IPS-20b (cell line): ENCODE data around the gene FSTL4.
A peak's percentile ranks its signal among the peaks of the same experiment; 100 is the strongest.

ENCODE experiments used
- H3K27ac ChIP-seq: one replicate; pipeline ENCODE4 v1.5.1; 2013; ENCODE audit warnings: low read length
- H3K27me3 ChIP-seq: 2 replicates; pipeline ENCODE4 v1.6.1; 2013; ENCODE audit warnings: mild to moderate bottlenecking, low read length, inconsistent platforms; ENCODE audit not compliant: insufficient read depth
- H3K36me3 ChIP-seq: 2 replicates; pipeline ENCODE4 v1.6.1; 2013; ENCODE audit warnings: low read depth, mild to moderate bottlenecking, inconsistent platforms, low read length, moderate library complexity; ENCODE audit not compliant: insufficient read depth
- H3K4me1 ChIP-seq: 2 replicates; pipeline ENCODE4 v1.6.1; 2013; ENCODE audit warnings: mild to moderate bottlenecking, control low read depth, inconsistent platforms, low read length, moderate library complexity; ENCODE audit not compliant: insufficient read depth
- H3K4me3 ChIP-seq: 2 replicates; pipeline ENCODE4 v1.5.1; 2013; ENCODE audit warnings: mild to moderate bottlenecking, low read length, inconsistent platforms
- H3K9ac ChIP-seq: 2 replicates; pipeline ENCODE4 v1.6.1; 2013; ENCODE audit warnings: low read depth, mild to moderate bottlenecking, inconsistent platforms, low read length, moderate library complexity
- H3K9me3 ChIP-seq: 2 replicates; pipeline ENCODE4 v1.6.1; 2013; ENCODE audit warnings: mild to moderate bottlenecking, low read depth, low read length, inconsistent platforms; ENCODE audit not compliant: insufficient read depth

FSTL4 gene

DNA sequence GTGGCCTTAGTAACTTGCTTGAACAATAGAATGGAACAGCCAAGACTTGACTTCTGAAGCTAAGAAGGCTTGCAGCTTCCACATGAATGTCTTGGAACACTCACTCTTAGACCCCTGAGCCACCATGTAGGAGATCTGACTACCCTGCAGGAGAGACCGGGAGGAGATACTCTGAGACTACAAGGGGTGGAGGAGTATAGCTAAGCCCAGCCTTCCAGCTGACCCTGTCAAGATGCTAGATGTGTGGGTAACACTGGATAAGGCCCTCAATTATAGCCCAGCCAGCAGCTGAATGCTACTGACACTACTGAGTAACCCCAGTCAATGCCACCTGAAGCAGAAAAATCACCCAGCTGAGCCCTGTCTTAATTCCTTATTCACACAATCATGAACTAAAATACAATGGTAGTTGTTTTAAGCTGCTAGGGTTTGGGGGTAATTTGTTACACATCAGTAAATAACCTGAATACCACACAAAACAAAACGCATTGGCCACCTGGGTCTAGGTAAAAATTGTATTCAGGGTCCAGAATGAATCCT, 180.9 kb downstream of the FSTL4 start:
- Histone ChIP-seq H3K4me1 (peaks cover 2% of the 10 kb centered on the region), H3K9ac (no peak overlapping the region), H3K27me3 (peaks cover 10% of the 10 kb centered on the region; the same call in 1 of the 2 replicates), H3K27ac (no peak overlapping the region), H3K9me3 (no peaks in the 10 kb centered on the region), H3K4me3 (no peak overlapping the region), H3K36me3 (no peaks in the 10 kb centered on the region)

DNA sequence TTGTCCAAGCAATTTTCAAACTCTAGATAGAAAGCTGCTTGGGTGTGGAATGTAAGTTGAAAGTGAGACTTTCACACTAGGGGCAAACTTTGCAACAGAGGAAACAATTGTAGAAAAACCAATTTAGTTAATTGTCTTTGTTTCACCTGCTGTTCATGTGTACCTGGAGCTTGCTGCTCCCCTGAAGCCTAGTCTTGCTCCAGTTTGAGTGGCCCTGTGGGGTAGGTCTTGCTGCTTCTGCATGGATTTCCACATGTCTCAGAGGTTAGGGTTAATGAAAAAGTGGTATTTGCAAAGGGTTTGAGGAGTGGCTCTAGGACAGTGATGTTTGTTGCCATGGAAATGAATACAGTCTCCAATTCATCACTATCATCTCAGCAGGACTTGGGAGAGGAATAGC, 182.2 kb downstream of the FSTL4 start:
- peaks cover 17% of the 10 kb centered on the region; the same call in 1 of the 2 replicates for H3K27me3 ChIP-seq
- no peak overlapping the region for H3K4me3 ChIP-seq
- no peaks in the 10 kb centered on the region for H3K36me3 ChIP-seq
- no peak overlapping the region for H3K9ac ChIP-seq
- no peak overlapping the region for H3K27ac ChIP-seq
- H3K9me3 ChIP-seq: no peaks in the 10 kb centered on the region
- H3K4me1 ChIP-seq: peaks cover 15% of the 10 kb centered on the region

DNA sequence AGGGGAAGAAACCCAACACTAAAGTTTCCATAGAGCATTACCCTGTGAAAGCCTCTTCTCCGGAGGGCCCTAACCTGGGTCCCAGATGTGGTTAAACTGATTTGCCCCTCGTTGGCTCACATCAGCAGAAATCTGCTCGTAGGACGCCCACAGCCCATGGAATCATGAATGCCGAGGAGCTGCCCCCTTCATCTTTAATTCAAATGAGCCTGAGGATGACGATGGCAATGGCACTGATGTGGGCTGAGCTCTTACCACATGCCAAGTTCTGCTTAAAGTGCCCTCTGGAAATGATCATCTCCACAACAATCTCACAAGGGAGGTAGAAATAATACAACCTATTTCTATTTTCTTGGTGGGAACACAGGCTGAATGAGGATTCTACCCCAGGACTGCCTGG, 183.3 kb downstream of the FSTL4 start:
- Histone ChIP-seq H3K9me3 (no peaks in the 10 kb centered on the region), H3K9ac (no peak overlapping the region), H3K36me3 (no peaks in the 10 kb centered on the region), H3K4me1 (peaks cover 26% of the 10 kb centered on the region), H3K4me3 (no peak overlapping the region), H3K27ac (no peak overlapping the region), H3K27me3 (peaks cover 24% of the 10 kb centered on the region)

DNA sequence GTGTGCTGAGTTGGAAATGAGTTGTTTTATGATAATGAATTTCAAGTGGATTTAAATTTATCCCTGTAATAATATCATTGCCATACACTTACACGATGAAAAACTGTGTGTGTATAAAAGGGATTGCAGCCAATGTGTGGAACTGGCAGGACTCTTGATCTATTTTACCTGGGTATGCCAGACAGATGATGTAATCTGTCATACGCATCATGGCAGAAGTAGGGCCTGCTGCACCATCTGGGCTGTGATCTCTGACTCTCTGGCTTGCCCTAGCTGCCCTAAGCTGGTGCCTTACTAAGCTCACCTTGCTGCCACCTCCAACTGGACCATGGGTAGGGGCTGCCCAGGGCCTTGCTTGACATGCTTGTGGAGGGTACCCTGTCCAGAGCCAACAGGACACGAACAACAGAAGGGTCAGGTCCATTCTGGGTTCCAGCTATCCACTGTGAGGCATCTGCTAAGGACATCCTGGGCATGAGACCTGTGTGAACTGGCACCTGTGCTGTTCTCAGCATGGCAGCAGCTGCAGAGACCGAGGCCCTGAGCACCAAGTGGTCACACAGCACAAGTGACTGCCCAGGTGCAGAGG, 184.2 kb downstream of the FSTL4 start:
- Histone ChIP-seq H3K4me3 (no peak overlapping the region), H3K9ac (no peak overlapping the region), H3K4me1 (peaks cover 27% of the 10 kb centered on the region), H3K27ac (no peak overlapping the region), H3K36me3 (no peaks in the 10 kb centered on the region), H3K9me3 (no peaks in the 10 kb centered on the region), H3K27me3 (peaks cover 31% of the 10 kb centered on the region)

DNA sequence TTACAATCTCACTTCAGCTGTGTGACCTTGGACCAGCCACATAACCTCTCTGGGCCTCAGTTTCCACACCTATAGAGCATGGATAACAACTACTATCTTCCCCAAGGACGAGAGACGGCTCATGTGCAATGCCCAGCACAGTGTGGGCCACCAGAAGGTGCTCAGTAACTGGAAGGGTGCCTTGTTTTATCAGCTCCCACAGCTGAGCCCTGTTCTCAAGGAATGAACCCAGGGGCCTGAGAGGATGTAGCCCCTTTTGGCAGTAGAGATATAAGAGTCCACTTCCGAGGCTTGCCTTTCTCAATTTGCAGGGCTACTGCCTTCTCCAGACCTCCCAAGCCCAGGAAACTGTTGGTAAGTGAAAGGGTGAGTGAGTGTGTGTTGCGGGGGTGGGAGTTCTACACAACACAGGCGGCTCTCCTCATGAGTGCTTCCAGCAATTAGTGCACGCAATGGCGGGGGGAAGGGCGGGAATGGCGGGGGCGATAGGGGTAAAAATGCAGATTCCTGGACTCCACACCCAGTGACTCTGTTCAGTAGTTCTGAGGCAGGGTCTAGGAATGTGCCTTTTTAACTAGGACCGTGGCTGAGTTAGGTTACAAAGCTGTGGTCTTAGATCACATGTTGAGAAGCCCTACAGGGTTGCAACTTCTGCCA, 185.1 kb downstream of the FSTL4 start:
- Histone ChIP-seq H3K36me3 (no peaks in the 10 kb centered on the region), H3K27ac (no peak overlapping the region), H3K9ac (no peak overlapping the region), H3K4me3 (no peak overlapping the region), H3K4me1 (peaks cover 27% of the 10 kb centered on the region), H3K27me3 (peaks cover 40% of the 10 kb centered on the region), H3K9me3 (no peaks in the 10 kb centered on the region)

DNA sequence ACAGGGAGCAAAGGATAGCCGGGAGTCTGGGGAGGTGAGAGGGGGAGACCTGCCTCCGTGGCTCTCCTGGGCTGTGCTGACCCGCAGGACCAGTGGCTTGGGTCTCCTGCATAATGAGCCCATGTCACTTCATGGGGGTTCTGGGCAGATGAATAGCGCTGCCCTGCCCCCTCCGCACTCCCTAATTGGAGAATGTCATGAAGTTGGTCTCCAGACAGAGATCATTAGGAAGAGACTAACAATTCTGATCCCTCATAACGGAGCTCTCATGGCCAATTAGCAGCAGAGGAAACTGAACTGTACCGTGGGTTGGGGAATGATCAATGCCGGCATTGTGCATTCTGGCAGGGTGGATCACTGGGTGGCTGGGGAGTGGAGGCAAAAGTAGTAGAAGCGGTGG, 186.1 kb downstream of the FSTL4 start:
- Histone ChIP-seq H3K27me3 (peaks cover 44% of the 10 kb centered on the region), H3K9ac (no peak overlapping the region), H3K4me3 (no peak overlapping the region), H3K9me3 (no peaks in the 10 kb centered on the region), H3K27ac (no peak overlapping the region), H3K4me1 (peaks cover 27% of the 10 kb centered on the region), H3K36me3 (no peaks in the 10 kb centered on the region)

DNA sequence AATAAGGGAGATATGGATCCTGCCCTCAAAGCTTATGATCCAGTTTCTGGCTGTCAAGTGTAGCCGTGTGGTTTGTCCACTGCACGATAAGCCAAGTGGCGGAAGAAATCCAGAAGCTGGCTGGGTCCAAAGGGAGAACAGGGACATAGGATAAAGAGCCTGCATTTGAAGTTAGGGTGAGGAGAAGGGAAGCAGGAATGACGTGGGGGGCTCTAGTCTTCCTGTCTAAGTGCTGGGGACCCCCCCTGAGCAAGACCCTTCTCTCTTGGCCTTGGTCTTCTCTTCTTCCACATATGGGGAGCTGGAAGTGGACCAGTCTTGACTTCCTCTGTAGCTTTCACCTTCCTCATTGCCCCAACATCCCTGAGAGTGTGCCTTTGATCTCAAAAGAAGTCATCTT, 186.6 kb downstream of the FSTL4 start:
- Histone ChIP-seq H3K36me3 (no peaks in the 10 kb centered on the region), H3K27ac (no peak overlapping the region), H3K9me3 (no peaks in the 10 kb centered on the region), H3K27me3 (peaks cover 44% of the 10 kb centered on the region), H3K4me1 (peaks cover 27% of the 10 kb centered on the region), H3K4me3 (0 out of 2 replicates have a peak overlapping the region, but pooled peaks have one; percentile 2), H3K9ac (no peak overlapping the region)

DNA sequence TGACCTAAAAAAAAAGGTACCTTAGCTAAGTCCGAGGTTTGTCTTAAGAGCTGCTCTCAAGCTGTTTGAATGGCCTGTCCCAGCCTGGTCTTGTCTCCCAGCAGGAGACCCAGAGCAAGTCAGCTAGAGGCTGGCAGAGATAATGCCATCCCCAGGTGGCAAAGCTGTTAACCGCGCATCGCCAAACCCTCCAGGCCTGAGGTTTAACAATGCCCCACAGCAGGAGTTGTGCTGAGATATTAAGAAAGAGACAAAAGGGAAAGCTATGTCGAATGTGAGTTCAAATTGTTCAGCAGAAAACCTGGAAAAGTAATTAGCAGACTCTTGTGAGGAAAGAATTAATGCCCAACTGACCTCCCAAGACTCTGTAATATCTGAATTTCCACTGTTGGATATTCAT, 187.1 kb downstream of the FSTL4 start:
- Histone ChIP-seq H3K4me1 (peaks cover 27% of the 10 kb centered on the region), H3K27ac (no peak overlapping the region), H3K9ac (no peak overlapping the region), H3K27me3 (peaks cover 44% of the 10 kb centered on the region), H3K4me3 (peak overlapping the region; percentile 2; the same call in 1 of the 2 replicates), H3K36me3 (no peaks in the 10 kb centered on the region), H3K9me3 (no peaks in the 10 kb centered on the region)

DNA sequence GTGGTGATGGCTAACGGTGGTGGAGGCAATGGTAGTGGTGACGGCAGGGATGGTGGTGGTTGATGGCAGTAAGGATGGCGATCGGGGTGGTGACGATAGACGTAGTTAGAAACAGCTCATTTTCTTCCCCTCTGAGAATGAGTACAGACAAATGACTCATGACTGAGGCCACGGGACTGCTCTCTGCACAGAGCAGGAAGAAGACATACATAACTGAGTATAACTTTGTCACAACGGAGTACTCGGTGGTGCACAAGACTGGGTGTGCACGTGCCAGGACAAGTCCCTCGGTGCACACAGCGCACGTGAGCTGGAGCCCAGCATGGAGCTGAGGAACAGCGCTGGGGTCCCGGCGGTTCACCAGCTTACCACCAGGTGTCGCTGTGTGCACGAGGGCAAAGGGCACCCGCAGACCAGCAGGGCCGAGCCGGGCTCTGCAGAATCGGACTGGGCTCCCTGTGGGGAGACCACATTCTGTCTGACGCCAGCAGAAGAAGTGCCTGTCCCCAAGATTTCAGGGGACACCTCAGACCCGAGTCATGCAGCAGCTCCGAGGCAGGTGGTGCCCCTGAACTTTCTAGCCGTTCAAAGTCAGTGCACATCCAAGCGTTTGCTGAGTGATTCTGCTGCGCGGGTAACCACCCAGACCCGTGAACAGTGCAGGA, 188.6 kb downstream of the FSTL4 start:
- Histone ChIP-seq H3K9me3 (no peaks in the 10 kb centered on the region), H3K4me1 (peaks cover 27% of the 10 kb centered on the region), H3K4me3 (no peak overlapping the region), H3K36me3 (no peaks in the 10 kb centered on the region), H3K27me3 (peaks cover 44% of the 10 kb centered on the region), H3K9ac (no peak overlapping the region), H3K27ac (no peak overlapping the region)

DNA sequence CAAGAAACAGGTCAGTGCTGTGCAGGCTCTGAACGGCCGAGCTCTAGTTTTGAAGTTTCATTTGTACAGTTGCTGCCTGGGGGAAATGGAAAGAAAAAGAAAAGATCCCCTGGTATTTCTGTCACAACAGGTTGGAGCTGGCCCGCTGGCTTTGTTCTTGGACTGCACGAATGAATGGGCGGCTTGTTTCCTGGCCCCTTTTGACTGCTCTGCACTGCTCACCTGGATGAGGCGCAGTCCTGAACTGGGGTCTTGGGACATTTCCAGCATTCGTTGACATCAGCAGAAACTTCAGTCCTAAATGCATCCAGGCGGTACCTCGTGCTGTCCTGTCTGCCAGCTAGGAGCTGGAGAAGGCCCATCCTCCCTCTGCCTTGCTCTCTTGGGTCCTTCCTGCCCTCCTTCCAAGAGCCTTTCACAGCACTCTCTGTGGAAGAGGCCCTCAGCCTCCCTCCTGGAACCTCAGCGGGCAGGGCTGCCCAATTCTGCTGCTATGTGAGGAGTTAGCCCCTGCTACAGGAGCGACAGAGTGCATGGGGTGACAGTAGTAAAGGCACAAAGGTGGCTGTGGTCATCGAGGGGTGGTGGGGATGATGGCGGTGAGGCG, 189.2 kb downstream of the FSTL4 start:
- no peaks in the 10 kb centered on the region for H3K9me3 ChIP-seq
- peaks cover 44% of the 10 kb centered on the region for H3K27me3 ChIP-seq
- H3K9ac ChIP-seq: no peak overlapping the region
- H3K4me1 ChIP-seq: peaks cover 27% of the 10 kb centered on the region
- no peak overlapping the region for H3K27ac ChIP-seq
- no peak overlapping the region for H3K4me3 ChIP-seq
- no peaks in the 10 kb centered on the region for H3K36me3 ChIP-seq

DNA sequence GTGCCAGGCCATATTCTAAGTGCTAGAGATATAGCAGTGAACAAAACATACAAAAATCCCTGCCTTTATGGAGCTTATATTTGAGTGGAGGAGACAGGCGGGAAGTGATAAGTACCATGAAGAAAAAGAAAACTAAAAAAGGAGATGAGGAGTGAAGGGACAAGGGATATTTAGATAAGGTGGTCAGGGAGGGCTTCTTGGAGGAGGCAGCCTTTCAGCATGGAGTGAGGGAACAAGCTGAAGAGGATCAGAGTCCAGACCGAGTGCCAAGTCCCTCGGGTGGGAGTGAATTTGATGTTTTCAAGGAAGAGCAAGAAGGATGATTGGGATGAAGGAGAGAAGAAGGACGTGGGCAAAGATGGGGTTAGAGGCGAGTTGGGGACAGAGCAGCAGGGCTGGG, 190.5 kb downstream of the FSTL4 start:
- Histone ChIP-seq H3K9ac (no peak overlapping the region), H3K9me3 (no peaks in the 10 kb centered on the region), H3K27ac (no peak overlapping the region), H3K4me3 (no peak overlapping the region), H3K27me3 (peaks cover 38% of the 10 kb centered on the region), H3K4me1 (peaks cover 27% of the 10 kb centered on the region), H3K36me3 (no peaks in the 10 kb centered on the region)
